Caco-2 (cell line): ENCODE measurements around the gene GLP1R. TPM values are rescaled to one million over a fixed set of nuclear protein-coding genes. Genes with fewer than 3 reads are reported as not detected.

Experiments
- BruUV-seq: library from RNA; stranded (reverse); fragments of 400-500 nt; replicated peaks from 2 replicates; lab custom pipeline; 2021; lab: Mats Ljungman, UMichigan
- CTCF ChIA-PET: fragments of 300-600 bp; sonication (Branson Sonifier 250); formaldehyde crosslinking; loops from one replicate; lab custom pipeline; 2022; ENCODE audit warnings: antibody characterized with exemption; lab: Charles Lee
- POLR2A ChIA-PET: fragments of 300-600 bp; sonication (Branson Sonifier 250); formaldehyde crosslinking; loops from one replicate; lab custom pipeline; 2022; ENCODE audit warnings: antibody characterized with exemption; lab: Charles Lee
- DNase-seq, 2 experiments: peaks; one replicate each; pipeline versions ENCODE4 v3.0.0 to v3.0.0-alpha.2; 2020 to 2022
- H3K27me3 ChIP-seq: replicated peaks from 2 replicates; pipeline ENCODE4 v1.6.0; 2011; ENCODE audit warnings: low read length; ENCODE audit not compliant: control insufficient read depth, insufficient read depth
- H3K36me3 ChIP-seq: 2 replicates; pipeline ENCODE4 v1.5.1; 2011; ENCODE audit warnings: low read length; ENCODE audit not compliant: control insufficient read depth, insufficient read depth
- H3K4me1 ChIP-seq: fragments of 250-450 bp; sonication (Bioruptor Pico); 2 replicates; pipeline ENCODE4 v1.5.1; 2020; ENCODE audit warnings: mild to moderate bottlenecking
- H3K4me3 ChIP-seq: 2 replicates; pipeline ENCODE4 v1.5.1; 2011; ENCODE audit warnings: low read depth, mild to moderate bottlenecking, control low read depth, low read length
- H3K9me3 ChIP-seq: fragments of 250-450 bp; sonication (Bioruptor Pico); 2 replicates; pipeline ENCODE4 v1.5.1; 2020; ENCODE audit warnings: mild to moderate bottlenecking, moderate library complexity
- H3K27ac Mint-ChIP-seq: one replicate; pipeline ENCODE4 v1.8.0; 2022; ENCODE audit warnings: mixed read lengths; ENCODE audit not compliant: unreplicated experiment
- H3K27me3 Mint-ChIP-seq: one replicate; pipeline ENCODE4 v1.8.0; 2022; ENCODE audit warnings: mixed read lengths; ENCODE audit not compliant: insufficient read depth, unreplicated experiment
- H3K36me3 Mint-ChIP-seq: one replicate; pipeline ENCODE4 v1.8.0; 2022; ENCODE audit warnings: mild to moderate bottlenecking, mixed read lengths; ENCODE audit not compliant: insufficient read depth, unreplicated experiment
- H3K4me1 Mint-ChIP-seq: one replicate; pipeline ENCODE4 v1.8.0; 2022; ENCODE audit warnings: low read depth, mixed read lengths; ENCODE audit not compliant: unreplicated experiment
- H3K4me3 Mint-ChIP-seq: one replicate; pipeline ENCODE4 v1.8.0; 2022; ENCODE audit warnings: mild to moderate bottlenecking, moderate library complexity, mixed read lengths; ENCODE audit not compliant: unreplicated experiment
- H3K9me3 Mint-ChIP-seq: one replicate; pipeline ENCODE4 v1.8.0; 2022; ENCODE audit warnings: mixed read lengths; ENCODE audit not compliant: unreplicated experiment
- intact Hi-C: fragments of 100-400 bp; cut with micrococcal nuclease; formaldehyde crosslinking; loops from one replicate; pipeline ENCODE4 v1.10.0; 2022; ENCODE audit not compliant: unreplicated experiment
- total RNA-seq: library from RNA; stranded (reverse); gene quantifications from 2 replicates; pipeline ENCODE4 v1.2.3, GENCODE V29; 2022
- TF ChIP-seq, protein P1 (sequence below), 2 experiments: fragments of 200-600 bp in 1 of 2; IDR thresholded peaks; 1 replicate in 1 of 2; 2 replicates in 1 of 2; pipeline versions ENCODE4 v1.5.1 to v1.8.0; 2011 to 2022; ENCODE audit warnings: antibody characterized with exemption in 1 of 2, control low read depth in 1 of 2, inconsistent platforms in 1 of 2, low read depth in 1 of 2, low read length in 1 of 2, mild to moderate bottlenecking in 1 of 2, moderate library complexity in 1 of 2; ENCODE audit not compliant: insufficient read depth in 1 of 2, severe bottlenecking in 1 of 2, unreplicated experiment in 1 of 2

The GLP1R gene
- total RNA-seq, 1 experiment from 2014 or later = not detected

DNA sequence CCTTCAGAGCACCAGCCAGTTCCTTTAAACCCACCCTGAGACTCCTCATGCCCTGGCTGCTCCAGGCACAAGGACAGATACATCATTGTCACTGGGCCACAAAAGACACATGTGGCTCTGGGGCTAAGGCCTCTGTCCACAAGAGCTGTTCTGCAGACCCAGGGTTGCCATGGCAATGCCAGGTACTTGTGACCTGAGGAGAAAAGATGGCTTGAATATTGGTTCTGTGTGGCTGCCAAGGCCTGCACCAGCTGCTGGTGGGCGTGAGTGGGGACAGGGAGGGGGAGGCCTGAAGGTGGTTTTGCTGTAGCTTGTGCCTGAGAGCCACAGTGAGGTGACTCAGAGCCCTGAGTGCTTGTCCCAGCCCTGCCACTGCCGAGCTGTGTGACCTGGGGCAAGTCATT is 34.7 kb downstream of the GLP1R start:
- CTCF ChIA-PET = interaction anchor here (1.2 kb wide), 1 partner anchor 8 kb away, joined by 3 read pairs; no protein-coding TSS in a partner anchor
- no peaks in the 10 kb centered on the region for H3K27me3 Mint-ChIP-seq
- no TSS peak for BruUV-seq

DNA sequence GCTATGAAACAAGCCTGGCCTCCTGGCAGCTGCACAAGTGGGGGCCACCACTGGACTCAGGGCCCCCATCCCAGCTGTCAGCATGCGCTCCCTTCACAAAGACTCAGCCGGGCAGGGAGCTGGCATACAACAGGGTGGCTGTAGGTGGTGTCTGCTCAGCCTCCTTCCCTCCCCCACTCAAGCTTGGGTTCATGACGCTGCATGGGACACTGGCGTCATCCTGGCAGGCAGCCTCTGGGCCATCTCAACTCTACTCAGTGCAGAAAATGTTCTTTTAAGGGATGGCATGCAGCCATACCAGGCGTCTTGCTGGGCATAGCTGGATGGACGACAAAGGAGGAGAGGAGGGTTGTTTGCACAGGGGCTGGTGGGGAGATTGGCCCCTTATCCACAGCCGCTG is 35.9 kb downstream of the GLP1R start:
- ChIA-PET POLR2A (no interaction called here), CTCF (no interaction called here)
- no peak overlapping the region for H3K27ac Mint-ChIP-seq
- H3K27me3 Mint-ChIP-seq = no peaks in the 10 kb centered on the region
- intact Hi-C loops = no loop called here
- H3K27me3 ChIP-seq = no peaks in the 10 kb centered on the region; the same call in 1 of the 2 replicates
- no peaks in the 10 kb centered on the region for H3K9me3 Mint-ChIP-seq
- no peaks in the 10 kb centered on the region for H3K4me1 ChIP-seq
- no peak overlapping the region for H3K4me3 ChIP-seq
- no peak overlapping the region for H3K4me3 Mint-ChIP-seq
- no peaks in the 10 kb centered on the region for H3K9me3 ChIP-seq
- TF ChIP-seq, protein P1, sequence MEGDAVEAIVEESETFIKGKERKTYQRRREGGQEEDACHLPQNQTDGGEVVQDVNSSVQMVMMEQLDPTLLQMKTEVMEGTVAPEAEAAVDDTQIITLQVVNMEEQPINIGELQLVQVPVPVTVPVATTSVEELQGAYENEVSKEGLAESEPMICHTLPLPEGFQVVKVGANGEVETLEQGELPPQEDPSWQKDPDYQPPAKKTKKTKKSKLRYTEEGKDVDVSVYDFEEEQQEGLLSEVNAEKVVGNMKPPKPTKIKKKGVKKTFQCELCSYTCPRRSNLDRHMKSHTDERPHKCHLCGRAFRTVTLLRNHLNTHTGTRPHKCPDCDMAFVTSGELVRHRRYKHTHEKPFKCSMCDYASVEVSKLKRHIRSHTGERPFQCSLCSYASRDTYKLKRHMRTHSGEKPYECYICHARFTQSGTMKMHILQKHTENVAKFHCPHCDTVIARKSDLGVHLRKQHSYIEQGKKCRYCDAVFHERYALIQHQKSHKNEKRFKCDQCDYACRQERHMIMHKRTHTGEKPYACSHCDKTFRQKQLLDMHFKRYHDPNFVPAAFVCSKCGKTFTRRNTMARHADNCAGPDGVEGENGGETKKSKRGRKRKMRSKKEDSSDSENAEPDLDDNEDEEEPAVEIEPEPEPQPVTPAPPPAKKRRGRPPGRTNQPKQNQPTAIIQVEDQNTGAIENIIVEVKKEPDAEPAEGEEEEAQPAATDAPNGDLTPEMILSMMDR (IDR thresholded peaks at IDR 0.05; ENCODE audit: insufficient read depth in 1 of 2, low read depth in 1 of 2, low read length in 1 of 2, severe bottlenecking in 1 of 2, unreplicated experiment in 1 of 2) = no peak
- no peaks in the 10 kb centered on the region for H3K36me3 Mint-ChIP-seq
- DNase-seq = no peak
- no peaks in the 10 kb centered on the region for H3K36me3 ChIP-seq
- no peaks in the 10 kb centered on the region for H3K4me1 Mint-ChIP-seq
- BruUV-seq = no TSS peak

More for the DNA sequence above, 34.7 kb downstream of the GLP1R start:
- Mint-ChIP-seq H3K4me3 (no peak overlapping the region), H3K27ac (no peak overlapping the region), H3K36me3 (no peaks in the 10 kb centered on the region), H3K4me1 (no peaks in the 10 kb centered on the region), H3K9me3 (no peaks in the 10 kb centered on the region)
- POLR2A ChIA-PET = no interaction called here
- TF ChIP-seq, protein P1 (IDR thresholded peaks at IDR 0.05; ENCODE audit: insufficient read depth in 1 of 2, low read depth in 1 of 2, low read length in 1 of 2, severe bottlenecking in 1 of 2, unreplicated experiment in 1 of 2) = no peak
- no peaks in the 10 kb centered on the region for H3K4me1 ChIP-seq
- H3K27me3 ChIP-seq = no peaks in the 10 kb centered on the region; the same call in 1 of the 2 replicates
- H3K9me3 ChIP-seq = no peaks in the 10 kb centered on the region
- DNase-seq = no peak
- intact Hi-C loops = no loop called here
- H3K36me3 ChIP-seq = no peaks in the 10 kb centered on the region
- H3K4me3 ChIP-seq = no peak overlapping the region

DNA sequence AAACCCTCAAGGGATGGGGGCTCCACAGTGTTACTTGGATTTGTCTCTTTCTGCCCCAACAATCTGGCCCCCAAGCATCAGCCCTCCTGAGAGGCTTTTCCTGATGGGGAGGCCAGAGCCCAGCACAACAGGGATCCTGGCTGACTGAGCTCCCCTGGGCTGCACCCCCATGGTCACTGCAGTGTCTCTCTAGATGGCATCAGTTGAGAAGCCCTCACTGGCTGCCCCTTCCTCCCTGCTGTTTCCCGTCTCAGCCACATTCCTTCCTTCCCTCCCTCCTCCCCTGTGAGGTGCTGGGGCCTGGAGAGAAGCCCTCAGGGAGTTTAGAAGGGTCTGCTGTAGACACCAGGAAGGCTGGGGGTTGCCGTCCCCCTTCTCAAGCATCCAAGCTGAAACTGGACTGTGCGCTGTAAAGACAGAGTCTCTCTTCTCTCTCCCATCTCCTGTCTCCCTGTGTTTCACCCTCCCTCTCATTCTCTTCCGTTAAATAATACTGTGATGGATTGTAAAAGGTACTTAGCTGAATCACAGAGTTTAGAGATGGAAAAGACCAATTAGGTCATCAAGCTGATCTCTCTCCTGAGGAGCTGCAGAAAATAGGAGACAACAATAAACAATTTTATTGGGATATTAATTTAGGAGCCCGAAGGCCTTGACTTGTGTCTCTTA is 36.7 kb downstream of the GLP1R start:
- POLR2A ChIA-PET = no interaction called here
- DNase-seq = no peak
- Mint-ChIP-seq H3K4me1 (no peaks in the 10 kb centered on the region), H3K4me3 (no peak overlapping the region), H3K27me3 (no peaks in the 10 kb centered on the region), H3K27ac (no peak overlapping the region), H3K9me3 (no peaks in the 10 kb centered on the region), H3K36me3 (no peaks in the 10 kb centered on the region)
- CTCF ChIA-PET = no interaction called here
- Histone ChIP-seq H3K36me3 (no peaks in the 10 kb centered on the region), H3K27me3 (no peaks in the 10 kb centered on the region; the same call in 1 of the 2 replicates), H3K9me3 (no peaks in the 10 kb centered on the region), H3K4me1 (no peaks in the 10 kb centered on the region), H3K4me3 (no peak overlapping the region)
- TF ChIP-seq, protein P1 (IDR thresholded peaks at IDR 0.05; ENCODE audit: insufficient read depth in 1 of 2, low read depth in 1 of 2, low read length in 1 of 2, severe bottlenecking in 1 of 2, unreplicated experiment in 1 of 2) = no peak
- intact Hi-C loops = no loop called here
- BruUV-seq = no TSS peak
